Measurements from ENCODE around the gene ALLC. TPM values are rescaled to one million over a fixed set of nuclear protein-coding genes. Genes with fewer than 3 reads are reported as not detected.

Gene ALLC
- total and polyA plus RNA-seq, 2 donors (not counting 1 experiment from before 2014, with no cell fraction given) = not detected

DNA sequence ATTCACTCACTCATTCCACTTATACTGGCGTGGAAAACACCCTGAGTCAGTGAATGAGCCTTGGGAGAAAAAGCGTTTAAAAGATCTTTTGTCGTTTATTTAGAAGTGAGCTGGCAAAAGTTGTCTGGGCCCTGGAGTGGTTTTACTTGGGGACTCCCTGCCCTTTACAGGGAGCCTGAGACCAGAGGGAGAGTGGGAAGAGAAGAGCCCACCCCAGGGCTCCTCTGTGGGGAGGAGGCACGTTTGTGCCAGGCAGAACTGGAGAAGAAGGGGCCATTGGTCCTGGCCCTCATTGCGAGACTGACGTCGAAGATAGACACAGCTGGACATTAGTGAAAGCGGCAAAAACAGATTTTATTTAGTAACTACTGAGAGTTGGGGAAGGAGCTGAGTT lies 71.1 kb downstream of the ALLC start:
- TF ChIP-seq CTCF (IDR thresholded peaks at IDR 0.05) (no peak), EZH2 (IDR thresholded peaks at IDR 0.05; ENCODE audit: borderline replicate concordance, insufficient read depth, low read depth, low read length, poor library complexity, severe bottlenecking) (no peak)
- Mint-ChIP-seq H3K4me1 (no peaks in the 10 kb centered on the region), H3K9me3 (ENCODE audit: insufficient read depth) (no peaks in the 10 kb centered on the region), H3K27ac (no peak overlapping the region), H3K27me3 (peaks cover 7% of the 10 kb centered on the region), H3K4me3 (no peak overlapping the region)
- no peak for ATAC-seq (ENCODE audit: low read depth)
- H3K9me3 ChIP-seq (ENCODE audit: control extremely low read depth in 1 of 3, control insufficient read depth in 2 of 3, insufficient read depth in 1 of 3, low read length in 2 of 3) = no peaks in the 10 kb centered on the region
- no peaks in the 10 kb centered on the region for H3K79me2 ChIP-seq (ENCODE audit: control insufficient read depth, insufficient read depth, low read length)
- no peaks in the 10 kb centered on the region for H3K4me1 ChIP-seq (ENCODE audit: control insufficient read depth in 2 of 2, insufficient read depth in 2 of 2, low read length in 2 of 2)
- H3K9ac ChIP-seq (ENCODE audit: low read length) = no peak overlapping the region
- ChIA-PET CTCF (interaction anchor here (0.7 kb wide), 1 partner anchor 39 kb away, joined by 3 read pairs; no protein-coding TSS in a partner anchor), POLR2A (no interaction called here)
- H3K4me3 ChIP-seq (ENCODE audit: control extremely low read depth in 1 of 5, extremely low read depth in 1 of 5, insufficient read depth in 1 of 5, low read depth in 2 of 5, low read length in 4 of 5) = no peak overlapping the region
- no peaks in the 10 kb centered on the region for H4K20me1 ChIP-seq (ENCODE audit: control insufficient read depth, insufficient read depth, low read length, poor library complexity, severe bottlenecking)
- H3K27ac ChIP-seq (ENCODE audit: low read length in 2 of 2) = no peak overlapping the region
- no peak overlapping the region for H2AFZ ChIP-seq (ENCODE audit: insufficient read depth, low read depth, low read length, poor library complexity, severe bottlenecking)
- H3K4me2 ChIP-seq (replicated peaks; ENCODE audit: low read depth, low read length, poor library complexity, severe bottlenecking) = no peak overlapping the region
- peaks cover 0 to 6% (median 0%) of the 10 kb centered on the region in 4 experiments for H3K27me3 ChIP-seq (replicated peaks in 1 of 4; ENCODE audit: control extremely low read depth in 1 of 4, control insufficient read depth in 3 of 4, insufficient read depth in 4 of 4, low read length in 3 of 4)
- no peaks in the 10 kb centered on the region for H3K36me3 ChIP-seq (replicated peaks in 1 of 2; ENCODE audit: control extremely low read depth in 1 of 2, control insufficient read depth in 1 of 2, extremely low read depth in 1 of 2, insufficient read depth in 2 of 2, low read length in 1 of 2)
- no peak for DNase-seq
- 92% methylated on average over 7 of the region's 8 CpGs for WGBS (ENCODE audit: insufficient coverage)
- intact Hi-C loops (cut with micrococcal nuclease) = no loop called here

GRCh38 chr2:3729786-3730185 lies 71.8 kb downstream of the ALLC start:
- H3K4me1 ChIP-seq (ENCODE audit: control insufficient read depth in 2 of 2, insufficient read depth in 2 of 2, low read length in 2 of 2) = no peaks in the 10 kb centered on the region
- DNase-seq = no peak
- WGBS (ENCODE audit: insufficient coverage) = 84% methylated on average over 7 of the region's 9 CpGs
- H3K4me1 Mint-ChIP-seq = no peaks in the 10 kb centered on the region
- H3K9ac ChIP-seq (ENCODE audit: low read length) = no peak overlapping the region
- TF ChIP-seq CTCF (IDR thresholded peaks at IDR 0.05) = no peak
- no peak for TF ChIP-seq EZH2 (IDR thresholded peaks at IDR 0.05; ENCODE audit: borderline replicate concordance, insufficient read depth, low read depth, low read length, poor library complexity, severe bottlenecking)
- intact Hi-C loops (cut with micrococcal nuclease) = no loop called here
- H3K4me3 ChIP-seq (ENCODE audit: control extremely low read depth in 1 of 5, extremely low read depth in 1 of 5, insufficient read depth in 1 of 5, low read depth in 2 of 5, low read length in 4 of 5) = no peak overlapping the region
- no peak overlapping the region for H2AFZ ChIP-seq (ENCODE audit: insufficient read depth, low read depth, low read length, poor library complexity, severe bottlenecking)
- H3K4me2 ChIP-seq (replicated peaks; ENCODE audit: low read depth, low read length, poor library complexity, severe bottlenecking) = no peak overlapping the region
- no peaks in the 10 kb centered on the region for H3K9me3 Mint-ChIP-seq (ENCODE audit: insufficient read depth)
- ChIA-PET POLR2A (no interaction called here), CTCF (no interaction called here)
- H3K27me3 ChIP-seq (replicated peaks in 1 of 4; ENCODE audit: control extremely low read depth in 1 of 4, control insufficient read depth in 3 of 4, insufficient read depth in 4 of 4, low read length in 3 of 4) = peaks cover 0 to 6% (median 0%) of the 10 kb centered on the region in 4 experiments
- no peak overlapping the region for H3K27ac Mint-ChIP-seq
- H3K79me2 ChIP-seq (ENCODE audit: control insufficient read depth, insufficient read depth, low read length) = no peaks in the 10 kb centered on the region
- no peaks in the 10 kb centered on the region for H4K20me1 ChIP-seq (ENCODE audit: control insufficient read depth, insufficient read depth, low read length, poor library complexity, severe bottlenecking)
- H3K4me3 Mint-ChIP-seq = no peak overlapping the region
- no peak for ATAC-seq (ENCODE audit: low read depth)
- H3K27me3 Mint-ChIP-seq = peaks cover 7% of the 10 kb centered on the region
- H3K27ac ChIP-seq (ENCODE audit: low read length in 2 of 2) = no peak overlapping the region
- no peaks in the 10 kb centered on the region for H3K9me3 ChIP-seq (ENCODE audit: control extremely low read depth in 1 of 3, control insufficient read depth in 2 of 3, insufficient read depth in 1 of 3, low read length in 2 of 3)
- no peaks in the 10 kb centered on the region for H3K36me3 ChIP-seq (replicated peaks in 1 of 2; ENCODE audit: control extremely low read depth in 1 of 2, control insufficient read depth in 1 of 2, extremely low read depth in 1 of 2, insufficient read depth in 2 of 2, low read length in 1 of 2)
